HG03064 (cell line): Measurements from ENCODE around the gene ATF6.

Experiments used
- ATAC-seq: cut with Tn5 transposase; IDR thresholded peaks from one replicate; pipeline ENCODE4 v1.9.1; 2021; ENCODE audit warnings: low read depth; ENCODE audit not compliant: unreplicated experiment

The ATF6 gene

GRCh38 chr1:161885003-161885402 lies 118.9 kb downstream of the ATF6 start:
- no peak for ATAC-seq

GRCh38 chr1:161885759-161886158 lies 119.6 kb downstream of the ATF6 start:
- no peak for ATAC-seq

GRCh38 chr1:161886589-161886988 lies 120.5 kb downstream of the ATF6 start:
- ATAC-seq = no peak

DNA sequence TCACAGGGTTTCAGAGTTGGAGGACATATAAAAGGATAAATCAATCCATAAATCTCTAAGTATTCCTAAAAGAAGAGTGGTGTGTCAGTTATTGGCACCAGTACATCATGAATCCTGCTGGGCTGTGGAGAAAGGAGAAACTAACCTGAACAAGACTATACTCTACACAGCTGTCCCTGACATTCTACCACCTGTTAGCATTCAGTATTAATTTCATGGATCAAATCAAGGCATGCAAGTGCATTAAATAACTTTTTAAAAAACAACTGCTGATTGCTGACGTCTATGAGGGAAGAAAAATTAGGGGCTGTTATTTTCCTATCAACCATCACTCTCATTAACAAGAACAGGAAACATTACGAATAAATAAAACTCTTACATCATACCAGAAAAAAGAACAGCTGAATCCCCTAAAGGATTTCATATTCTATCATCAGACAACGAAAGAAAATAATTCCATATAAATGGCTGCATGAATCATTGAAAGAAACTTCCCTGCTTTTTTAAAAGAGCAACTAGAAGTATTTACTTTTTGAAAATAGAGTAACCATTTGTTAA lies 121.7 kb downstream of the ATF6 start:
- ATAC-seq = no peak

GRCh38 chr1:161890574-161890973 lies 124.5 kb downstream of the ATF6 start:
- no peak for ATAC-seq

- ATAC-seq = no peak
Observed at GRCh38 chr1:161899091-161899490, 133.0 kb downstream of the ATF6 start.

DNA sequence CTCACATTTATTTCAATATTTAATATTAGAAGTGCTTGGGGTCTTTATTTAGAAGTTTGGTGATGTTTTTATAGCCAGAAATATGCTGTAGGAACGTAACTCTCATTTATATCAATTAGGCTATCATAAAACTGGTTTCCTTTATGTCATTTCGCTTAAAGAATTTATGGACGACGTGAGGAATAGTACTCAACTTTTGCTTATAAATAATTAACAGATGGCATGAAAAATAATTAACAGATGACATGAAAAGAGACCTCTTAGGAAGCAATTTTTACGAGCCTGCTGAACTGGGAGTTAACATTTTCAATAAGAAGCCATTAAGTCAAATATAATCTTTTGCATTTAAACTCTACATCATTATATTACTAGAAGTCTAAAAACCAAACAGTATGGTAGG lies 134.0 kb downstream of the ATF6 start:
- no peak for ATAC-seq

DNA sequence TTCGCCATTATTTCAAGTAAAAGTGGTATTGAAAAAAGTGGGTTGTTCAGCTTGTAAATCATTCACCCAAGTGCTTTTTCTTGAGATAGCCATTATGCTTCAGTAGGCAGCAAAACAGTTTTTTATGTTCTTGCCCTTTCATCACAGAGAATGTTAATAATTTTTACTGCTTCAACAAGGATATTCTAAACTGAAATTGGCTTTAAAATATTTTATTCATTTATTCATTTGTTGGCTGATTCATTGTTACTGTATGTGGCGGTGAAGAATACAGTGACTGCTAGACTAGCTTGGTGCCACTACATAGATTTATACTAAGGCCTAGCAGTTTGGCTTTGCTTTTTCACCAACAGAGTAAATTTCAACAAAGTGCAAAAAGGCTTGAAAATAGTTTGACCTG lies 136.1 kb downstream of the ATF6 start:
- no peak for ATAC-seq

DNA sequence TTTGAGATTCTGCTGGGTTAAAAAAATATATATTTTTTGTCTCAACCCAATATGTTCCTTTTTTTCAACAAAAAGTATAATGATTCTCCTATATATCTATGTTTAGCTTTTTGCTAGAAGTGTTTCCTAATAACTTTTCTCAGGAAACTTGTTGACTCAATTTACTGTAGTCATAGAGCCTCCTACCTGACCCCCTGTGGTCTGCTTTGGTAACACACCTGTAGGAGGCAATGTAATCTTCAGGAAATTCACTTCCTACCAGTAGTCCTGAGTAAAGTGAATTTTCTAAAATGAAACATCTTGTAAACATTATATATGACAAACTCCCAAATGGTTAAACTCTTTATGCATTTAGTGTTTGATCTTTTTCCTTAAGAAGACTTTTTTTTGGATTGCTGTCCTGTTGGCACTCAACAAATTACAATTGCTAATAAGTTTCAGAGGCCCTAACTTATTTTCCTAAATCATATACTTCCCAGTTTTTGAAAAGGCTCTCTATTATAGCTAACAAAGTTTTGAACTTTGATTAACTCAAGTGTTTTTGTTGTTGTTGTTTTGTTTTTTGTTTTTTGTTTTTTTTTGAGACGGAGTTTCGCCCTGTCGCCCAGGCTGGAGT lies 139.3 kb downstream of the ATF6 start:
- ATAC-seq = no peak

- ATAC-seq = no peak
Observed at GRCh38 chr1:161907265-161907664, 141.1 kb downstream of the ATF6 start.

DNA sequence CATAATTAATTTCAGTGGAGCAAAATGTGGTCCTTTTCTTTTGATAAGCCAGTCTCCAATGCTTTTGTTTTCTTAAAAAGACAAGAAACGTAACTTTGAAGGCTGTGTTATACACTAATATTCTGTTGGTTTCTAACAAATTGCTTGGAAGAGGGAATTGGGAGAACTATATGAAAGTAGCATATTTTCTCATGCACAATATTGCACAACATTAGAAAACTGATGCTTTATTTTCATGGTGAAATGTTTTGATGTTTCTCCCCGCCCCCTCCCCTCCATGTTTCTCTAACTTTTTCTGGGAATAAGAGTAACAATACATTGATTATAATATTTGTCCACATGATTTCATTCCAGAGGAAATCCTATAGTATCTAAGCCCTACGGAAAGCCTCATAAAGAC lies 142.1 kb downstream of the ATF6 start:
- ATAC-seq = no peak

DNA sequence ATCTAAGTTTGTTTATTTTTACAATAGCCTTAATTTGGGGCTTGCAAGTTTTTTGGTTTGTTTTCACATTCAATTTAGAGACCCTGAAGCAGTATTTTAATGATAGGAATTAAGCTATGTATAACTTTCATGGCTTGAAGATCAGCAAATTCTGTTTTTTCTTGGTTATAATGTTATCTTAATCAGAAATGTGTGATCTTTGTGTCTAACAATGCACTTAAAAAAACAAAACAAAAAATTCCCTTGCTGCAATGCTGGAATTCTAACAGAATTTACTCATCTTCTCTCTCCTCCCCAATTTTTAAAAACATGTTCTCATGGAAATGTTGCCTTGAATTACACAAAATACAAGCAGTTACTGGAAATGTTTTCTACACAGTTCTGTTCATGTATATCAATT lies 144.5 kb downstream of the ATF6 start:
- no peak for ATAC-seq

GRCh38 chr1:161913482-161914140 lies 147.5 kb downstream of the ATF6 start:
- ATAC-seq = no peak

GRCh38 chr1:161914595-161914994 lies 148.5 kb downstream of the ATF6 start:
- no peak for ATAC-seq

GRCh38 chr1:161915051-161915503 lies 149.0 kb downstream of the ATF6 start:
- ATAC-seq = no peak

GRCh38 chr1:161915978-161916377 lies 149.9 kb downstream of the ATF6 start:
- no peak for ATAC-seq

GRCh38 chr1:161919229-161919628 lies 153.1 kb downstream of the ATF6 start:
- no peak for ATAC-seq

DNA sequence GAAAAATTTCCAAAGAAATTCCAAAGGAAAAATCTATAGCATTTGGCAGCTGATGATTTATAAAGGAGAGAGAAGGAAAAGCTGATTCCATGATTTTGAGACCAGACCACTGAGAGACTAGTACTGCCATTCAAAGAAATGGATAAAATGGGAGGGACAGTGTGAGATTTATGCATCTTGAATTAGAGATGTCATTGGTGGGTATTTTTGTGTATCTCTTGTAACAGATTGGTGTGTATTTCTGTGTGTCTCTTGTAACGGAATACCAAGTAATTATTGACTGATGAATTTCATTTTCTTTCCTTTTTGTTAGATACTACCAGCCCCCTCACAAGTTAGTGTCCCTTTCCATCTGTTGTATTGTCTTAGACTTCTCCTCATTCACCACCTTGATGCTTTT lies 155.4 kb downstream of the ATF6 start:
- ATAC-seq = no peak

GRCh38 chr1:161921990-161922389 lies 155.9 kb downstream of the ATF6 start:
- ATAC-seq = no peak

GRCh38 chr1:161928056-161928455 lies 161.9 kb downstream of the ATF6 start:
- no peak for ATAC-seq

DNA sequence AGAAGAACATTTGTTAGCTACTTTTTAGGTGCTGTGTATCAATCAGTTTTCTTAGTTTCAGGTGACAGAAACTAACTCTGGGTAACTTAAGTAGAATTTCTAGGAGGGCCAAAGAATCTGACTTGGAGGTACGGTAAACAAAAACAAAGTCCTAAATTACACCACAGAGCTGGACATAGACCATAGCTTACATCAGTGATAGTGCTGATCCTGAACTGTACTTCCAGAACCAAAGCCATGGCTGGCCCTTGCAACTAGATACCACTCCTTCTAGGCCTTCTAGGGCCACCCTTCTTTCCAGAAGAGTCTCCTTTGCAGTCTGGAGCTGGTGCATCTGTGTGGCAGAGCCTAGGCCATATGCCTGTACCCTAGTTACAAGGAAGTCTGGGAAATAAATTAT lies 163.0 kb downstream of the ATF6 start:
- ATAC-seq = no peak

GRCh38 chr1:161930064-161930463 lies 163.9 kb downstream of the ATF6 start:
- ATAC-seq = no peak
